ENCODE measurements around the gene LPP. TPM values are rescaled to one million over a fixed set of nuclear protein-coding genes. Genes with fewer than 3 reads are reported as not detected.

LPP gene
- total and polyA plus RNA-seq, 2 donors (not counting 1 experiment from before 2014, with no cell fraction given) = 7.6 to 81.7 TPM

- peaks cover 53% of the 10 kb centered on the region for H3K4me1 Mint-ChIP-seq
- CTCF ChIA-PET = interaction anchor here (1.6 kb wide), 1 partner anchor 418 kb away, joined by 3 read pairs; no protein-coding TSS in a partner anchor
- 98% methylated on average over 7 of the region's 9 CpGs for WGBS (ENCODE audit: insufficient coverage)
- Histone ChIP-seq H4K20me1 (ENCODE audit: control insufficient read depth, insufficient read depth, low read length, poor library complexity, severe bottlenecking) (no peaks in the 10 kb centered on the region), H3K27ac (ENCODE audit: low read length in 2 of 2) (no peak overlapping the region), H3K9me3 (ENCODE audit: control extremely low read depth in 1 of 3, control insufficient read depth in 2 of 3, insufficient read depth in 1 of 3, low read length in 2 of 3) (no peaks in the 10 kb centered on the region), H3K27me3 (replicated peaks in 1 of 4; ENCODE audit: control extremely low read depth in 1 of 4, control insufficient read depth in 3 of 4, insufficient read depth in 4 of 4, low read length in 3 of 4) (no peaks in the 10 kb centered on the region), H3K36me3 (replicated peaks in 1 of 2; ENCODE audit: control extremely low read depth in 1 of 2, control insufficient read depth in 1 of 2, extremely low read depth in 1 of 2, insufficient read depth in 2 of 2, low read length in 1 of 2) (no peaks in the 10 kb centered on the region), H3K4me1 (ENCODE audit: control insufficient read depth in 2 of 2, insufficient read depth in 2 of 2, low read length in 2 of 2) (peaks cover 12 to 20% of the 10 kb centered on the region in 2 donors), H3K4me3 (ENCODE audit: control extremely low read depth in 1 of 5, extremely low read depth in 1 of 5, insufficient read depth in 1 of 5, low read depth in 2 of 5, low read length in 4 of 5) (no peak overlapping the region), H3K79me2 (ENCODE audit: control insufficient read depth, insufficient read depth, low read length) (peaks cover 65% of the 10 kb centered on the region), H3K9ac (ENCODE audit: low read length) (no peak overlapping the region), H2AFZ (ENCODE audit: insufficient read depth, low read depth, low read length, poor library complexity, severe bottlenecking) (no peak overlapping the region), H3K4me2 (replicated peaks; ENCODE audit: low read depth, low read length, poor library complexity, severe bottlenecking) (no peak overlapping the region)
- POLR2A ChIA-PET = interaction anchor here (0.6 kb wide), 1 partner anchor 80 kb away, joined by 3 read pairs; no protein-coding TSS in a partner anchor
- ATAC-seq (ENCODE audit: low read depth) = no peak
- H3K4me3 Mint-ChIP-seq = no peak overlapping the region
- no peaks in the 10 kb centered on the region for H3K27me3 Mint-ChIP-seq
- H3K9me3 Mint-ChIP-seq (ENCODE audit: insufficient read depth) = no peaks in the 10 kb centered on the region
- TF ChIP-seq EZH2 (IDR thresholded peaks at IDR 0.05; ENCODE audit: borderline replicate concordance, insufficient read depth, low read depth, low read length, poor library complexity, severe bottlenecking) (no peak), CTCF (IDR thresholded peaks at IDR 0.05) (no peak)
- intact Hi-C loops (cut with micrococcal nuclease) = loop anchor here (10.0 kb wide), 1 partner anchor 384 kb away; no protein-coding TSS in a partner anchor
- H3K27ac Mint-ChIP-seq = no peak overlapping the region
- DNase-seq = no peak
These were observed 4.9 kb downstream of the LPP start for GRCh38 chr3:188158731-188159310.

- Mint-ChIP-seq H3K9me3 (ENCODE audit: insufficient read depth) (no peaks in the 10 kb centered on the region), H3K27me3 (no peaks in the 10 kb centered on the region), H3K27ac (peak overlapping the region; percentile 27), H3K4me1 (peaks cover 55% of the 10 kb centered on the region), H3K4me3 (no peak overlapping the region)
- DNase-seq = no peak
- Histone ChIP-seq H3K4me3 (ENCODE audit: control extremely low read depth in 1 of 5, extremely low read depth in 1 of 5, insufficient read depth in 1 of 5, low read depth in 2 of 5, low read length in 4 of 5) (no peak overlapping the region), H3K9ac (ENCODE audit: low read length) (no peak overlapping the region), H3K27me3 (replicated peaks in 1 of 4; ENCODE audit: control extremely low read depth in 1 of 4, control insufficient read depth in 3 of 4, insufficient read depth in 4 of 4, low read length in 3 of 4) (no peaks in the 10 kb centered on the region), H4K20me1 (ENCODE audit: control insufficient read depth, insufficient read depth, low read length, poor library complexity, severe bottlenecking) (no peaks in the 10 kb centered on the region), H2AFZ (ENCODE audit: insufficient read depth, low read depth, low read length, poor library complexity, severe bottlenecking) (no peak overlapping the region), H3K4me1 (ENCODE audit: control insufficient read depth in 2 of 2, insufficient read depth in 2 of 2, low read length in 2 of 2) (peaks cover 11 to 19% of the 10 kb centered on the region in 2 donors), H3K9me3 (ENCODE audit: control extremely low read depth in 1 of 3, control insufficient read depth in 2 of 3, insufficient read depth in 1 of 3, low read length in 2 of 3) (no peaks in the 10 kb centered on the region), H3K27ac (ENCODE audit: low read length in 2 of 2) (no peak overlapping the region), H3K36me3 (replicated peaks in 1 of 2; ENCODE audit: control extremely low read depth in 1 of 2, control insufficient read depth in 1 of 2, extremely low read depth in 1 of 2, insufficient read depth in 2 of 2, low read length in 1 of 2) (no peaks in the 10 kb centered on the region), H3K79me2 (ENCODE audit: control insufficient read depth, insufficient read depth, low read length) (peaks cover 73% of the 10 kb centered on the region), H3K4me2 (replicated peaks; ENCODE audit: low read depth, low read length, poor library complexity, severe bottlenecking) (no peak overlapping the region)
- no peak for ATAC-seq (ENCODE audit: low read depth)
- ChIA-PET POLR2A (no interaction called here), CTCF (interaction anchor here (1.6 kb wide), 1 partner anchor 420 kb away, joined by 3 read pairs; no protein-coding TSS in a partner anchor)
- intact Hi-C loops (cut with micrococcal nuclease) = no loop called here
- TF ChIP-seq EZH2 (IDR thresholded peaks at IDR 0.05; ENCODE audit: borderline replicate concordance, insufficient read depth, low read depth, low read length, poor library complexity, severe bottlenecking) (no peak), CTCF (IDR thresholded peaks at IDR 0.05) (no peak)
These were observed 6.8 kb downstream of the LPP start for GRCh38 chr3:188160751-188161150.
